A673 (cell line): ENCODE measurements around the gene AAMP. TPM values are rescaled to one million over a fixed set of nuclear protein-coding genes. Genes with fewer than 3 reads are reported as not detected.
A peak's percentile ranks its signal among the peaks of the same experiment; 100 is the strongest.
"Not testable (repeated sequence)": the region's sequence is repeated elsewhere in the genome, so short reads cannot be mapped to it uniquely, and the experiment has no call there.

Experiments used
- BruUV-seq: library from RNA; stranded (reverse); fragments of 400-500 nt; replicated peaks from 2 replicates; lab custom pipeline; 2021; lab: Mats Ljungman, UMichigan
- CTCF ChIA-PET: fragments of 300-600 bp; sonication (Branson Sonifier 250); formaldehyde crosslinking; loops from one replicate; lab custom pipeline; 2022; ENCODE audit warnings: antibody characterized with exemption; lab: Charles Lee
- POLR2A ChIA-PET: fragments of 300-600 bp; sonication (Branson Sonifier 250); formaldehyde crosslinking; loops from one replicate; lab custom pipeline; 2022; ENCODE audit warnings: antibody characterized with exemption; ENCODE audit not compliant: low non-redundant PET; lab: Charles Lee
- DNase-seq: peaks from one replicate; pipeline ENCODE4 v3.0.0-alpha.2; 2015; ENCODE audit warnings: low spot score
- H3K27ac ChIP-seq: fragments of 200-600 bp; sonication (generic); 2 replicates; pipeline ENCODE4 v1.5.1; 2016; ENCODE audit warnings: mixed run types, low read depth, mild to moderate bottlenecking, mixed read lengths, antibody characterized with exemption, low read length; ENCODE audit not compliant: poor library complexity, severe bottlenecking
- H3K27me3 ChIP-seq: fragments of 200-600 bp; sonication (generic); replicated peaks from 2 replicates; pipeline ENCODE4 v1.6.1; 2017; ENCODE audit warnings: mixed run types, low read depth, mild to moderate bottlenecking, mixed read lengths, antibody characterized with exemption, low read length; ENCODE audit not compliant: insufficient read depth, poor library complexity
- H3K36me3 ChIP-seq: fragments of 200-600 bp; sonication (generic); 2 replicates; pipeline ENCODE4 v1.6.1; 2016; ENCODE audit warnings: mixed run types, mild to moderate bottlenecking, mixed read lengths, antibody characterized with exemption, low read length; ENCODE audit not compliant: insufficient read depth, poor library complexity, severe bottlenecking
- H3K4me1 ChIP-seq: fragments of 200-600 bp; sonication (generic); 2 replicates; pipeline ENCODE4 v1.6.1; 2017; ENCODE audit warnings: mixed run types, mild to moderate bottlenecking, mixed read lengths, antibody characterized with exemption, low read length; ENCODE audit not compliant: insufficient read depth, poor library complexity, severe bottlenecking
- H3K4me3 ChIP-seq: fragments of 200-600 bp; sonication (generic); 2 replicates; pipeline ENCODE4 v1.5.1; 2016; ENCODE audit warnings: low read depth, mixed run types, mild to moderate bottlenecking, mixed read lengths, low read length; ENCODE audit not compliant: poor library complexity, severe bottlenecking
- H3K9me3 ChIP-seq: fragments of 200-600 bp; sonication (generic); 2 replicates; pipeline ENCODE4 v1.6.1; 2016; ENCODE audit warnings: mixed run types, low read depth, mild to moderate bottlenecking, mixed read lengths, antibody characterized with exemption, low read length; ENCODE audit not compliant: poor library complexity, severe bottlenecking
- CTCF ChIP-seq: fragments of 300-800, 200-600 bp; sonication (generic); conservative IDR thresholded peaks from 2 replicates; pipeline ENCODE4 v1.5.1; 2017; ENCODE audit warnings: low read depth, mild to moderate bottlenecking, antibody characterized with exemption, low read length, moderate library complexity, mixed read lengths
- EZH2 ChIP-seq: fragments of 200-600 bp; sonication (generic); IDR thresholded peaks from 2 replicates; pipeline ENCODE4 v1.6.1; 2017; ENCODE audit warnings: borderline replicate concordance, low read depth, mild to moderate bottlenecking, mixed read lengths, antibody characterized with exemption, low read length; ENCODE audit not compliant: poor library complexity, severe bottlenecking
- intact Hi-C: fragments of 100-400 bp; cut with micrococcal nuclease; formaldehyde crosslinking; loops from one replicate; pipeline ENCODE4 v1.10.0; 2022; ENCODE audit not compliant: unreplicated experiment
- total RNA-seq: library from RNA; stranded (reverse); gene quantifications from 2 replicates; pipeline ENCODE4 v1.2.3, GENCODE V29; 2021

Gene AAMP
- total RNA-seq, 1 experiment from 2014 or later = 74.7 TPM

DNA sequence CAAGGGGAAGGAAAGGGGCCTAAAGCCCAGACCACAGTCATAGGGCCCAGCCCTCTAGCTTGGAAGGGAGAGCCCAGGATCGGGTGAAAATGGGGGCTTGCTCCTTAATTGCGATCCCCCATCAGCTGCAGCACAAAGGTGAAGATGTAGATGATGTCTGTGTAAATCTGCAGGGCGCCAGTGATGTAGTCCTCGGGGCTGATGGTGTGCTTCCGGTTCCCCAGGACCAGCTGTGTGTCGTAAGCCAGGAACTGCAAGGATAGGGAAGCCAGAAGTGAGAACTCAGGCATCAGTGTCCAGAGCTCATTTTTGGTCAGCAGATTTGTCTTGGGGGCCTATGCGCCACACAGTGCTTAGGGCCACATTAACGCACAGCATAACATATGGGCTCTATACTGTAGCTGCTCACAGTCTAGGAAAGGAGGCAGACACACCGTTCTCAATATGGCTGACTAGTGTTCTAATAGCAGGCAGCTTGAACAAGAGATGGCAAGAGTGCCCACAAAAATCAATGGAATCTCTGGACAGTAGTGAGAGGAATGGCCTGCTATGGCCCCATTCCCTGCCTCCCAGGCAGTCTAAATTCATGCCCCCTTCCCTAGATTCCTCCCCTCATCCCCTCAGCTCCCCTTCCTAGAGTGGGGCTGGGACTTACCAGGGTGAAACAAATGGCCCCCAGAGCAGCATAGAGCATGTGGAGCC lies 5.6 kb upstream of the AAMP start:
- DNase-seq = no peak
- TF ChIP-seq EZH2 = no peak
- TF ChIP-seq CTCF = no peak
- Histone ChIP-seq H3K9me3 (no peaks in the 10 kb centered on the region), H3K27ac (no peak overlapping the region), H3K4me1 (peaks cover 20% of the 10 kb centered on the region), H3K4me3 (no peak overlapping the region), H3K36me3 (peaks cover 35% of the 10 kb centered on the region), H3K27me3 (no peaks in the 10 kb centered on the region)
- POLR2A ChIA-PET = no interaction called here
- BruUV-seq = no TSS peak
- CTCF ChIA-PET = no interaction called here
- intact Hi-C loops = no loop called here

DNA sequence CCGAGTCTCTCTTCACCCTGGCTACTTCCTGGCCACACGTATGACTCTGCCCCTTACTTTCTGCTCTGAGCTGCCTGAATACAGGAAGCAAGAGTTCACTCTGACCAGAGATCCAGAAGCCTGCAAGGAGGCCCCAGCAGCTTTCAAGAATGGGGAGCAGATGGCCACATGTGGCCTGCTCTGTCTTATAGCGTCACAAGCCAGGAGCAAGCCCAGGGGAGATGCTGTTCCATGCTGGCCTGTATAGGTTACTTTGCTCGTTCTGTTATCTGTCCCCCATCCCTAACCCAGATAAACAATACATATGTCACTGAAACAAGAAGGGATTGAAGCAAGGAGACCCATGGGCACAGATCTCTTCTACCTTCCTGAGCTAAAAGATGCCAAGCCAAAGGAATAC lies 4.6 kb upstream of the AAMP start:
- Histone ChIP-seq H3K27me3 (no peaks in the 10 kb centered on the region), H3K27ac (no peak overlapping the region), H3K4me1 (peaks cover 20% of the 10 kb centered on the region), H3K9me3 (no peaks in the 10 kb centered on the region), H3K4me3 (no peak overlapping the region), H3K36me3 (peaks cover 35% of the 10 kb centered on the region)
- DNase-seq = no peak
- intact Hi-C loops = loop anchor here (5.0 kb wide), 2 partner anchors 87 to 573 kb away; no protein-coding TSS in a partner anchor
- no peak for TF ChIP-seq CTCF
- TF ChIP-seq EZH2 = no peak
- CTCF ChIA-PET = no interaction called here
- BruUV-seq = TSS peak; percentile 20
- POLR2A ChIA-PET = no interaction called here

DNA sequence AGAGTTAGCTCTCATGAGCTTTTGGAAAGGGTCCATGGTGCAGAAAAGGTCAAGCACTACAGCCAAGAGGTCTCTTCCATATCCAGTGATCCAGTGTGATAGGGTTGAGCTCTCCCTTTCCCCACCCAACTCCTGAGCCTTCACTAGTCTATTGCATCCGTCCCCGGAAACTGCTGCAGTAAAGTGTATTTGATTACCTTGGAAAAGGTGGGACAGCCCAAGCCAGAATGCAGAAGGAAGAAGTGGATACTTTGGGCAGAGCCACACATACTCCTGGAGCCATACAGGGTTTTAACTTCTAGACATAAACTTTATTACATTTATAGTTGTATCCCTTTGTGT lies 3.9 kb upstream of the AAMP start:
- H3K27me3 ChIP-seq = no peaks in the 10 kb centered on the region
- no peak for TF ChIP-seq EZH2
- TF ChIP-seq CTCF = no peak
- H3K27ac ChIP-seq = no peak overlapping the region
- intact Hi-C loops = loop anchor here (2.0 to 5.0 kb wide), 3 partner anchors 87 to 573 kb away; no protein-coding TSS in a partner anchor
- CTCF ChIA-PET = no interaction called here
- H3K36me3 ChIP-seq = peaks cover 35% of the 10 kb centered on the region
- peaks cover 20% of the 10 kb centered on the region for H3K4me1 ChIP-seq
- no peaks in the 10 kb centered on the region for H3K9me3 ChIP-seq
- H3K4me3 ChIP-seq = no peak overlapping the region
- no peak for DNase-seq
- no TSS peak for BruUV-seq
- POLR2A ChIA-PET = no interaction called here

DNA sequence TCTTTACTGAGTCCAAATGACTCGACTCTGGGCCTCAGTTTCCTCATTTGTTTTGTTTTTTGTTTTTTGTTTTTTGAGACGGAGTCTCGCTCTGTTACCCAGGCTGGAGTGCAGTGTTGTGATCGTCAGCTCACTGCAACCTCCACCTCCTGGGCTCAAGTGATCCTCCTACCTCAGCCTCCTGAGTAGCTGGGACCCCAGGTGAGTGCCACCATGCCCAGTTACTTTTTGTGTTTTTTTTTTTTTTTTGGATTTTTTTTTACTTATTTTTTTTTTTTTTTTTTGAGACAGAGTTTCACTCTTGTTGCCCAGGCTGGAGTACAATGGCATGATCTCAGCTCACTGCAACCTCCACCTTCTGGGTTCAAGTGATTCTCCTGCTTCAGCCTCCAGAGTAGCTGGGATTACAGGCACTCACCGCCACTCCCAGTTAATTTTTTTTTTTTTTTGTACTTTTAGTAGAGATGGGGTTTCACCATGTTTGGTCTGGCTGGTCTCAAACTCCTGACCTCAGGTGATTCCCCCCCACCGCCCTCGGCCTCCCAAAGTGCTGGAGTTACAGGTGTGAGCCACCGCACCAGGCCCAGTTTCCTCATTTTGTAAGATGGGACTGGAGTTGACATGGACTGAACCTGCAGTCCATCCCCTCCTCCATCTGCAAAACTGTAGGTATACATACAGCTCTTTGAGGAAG lies 3.4 kb upstream of the AAMP start:
- CTCF ChIA-PET = interaction anchor here (0.6 to 1.4 kb wide), 4 partner anchors 14 to 181 kb away, joined by 3 to 4 read pairs (median 3); no protein-coding TSS in a partner anchor
- BruUV-seq, H3K9me3 ChIP-seq, H3K27ac ChIP-seq, DNase-seq, H3K4me3 ChIP-seq, POLR2A ChIA-PET, H3K27me3 ChIP-seq: not testable (repeated sequence)
- H3K36me3 ChIP-seq = peaks cover 35% of the 10 kb centered on the region
- intact Hi-C loops = loop anchor here (2.0 to 5.0 kb wide), 3 partner anchors 86 to 574 kb away; no protein-coding TSS in a partner anchor
- peaks cover 20% of the 10 kb centered on the region for H3K4me1 ChIP-seq
